ENCODE results near the gene LEKR1. TPM values are rescaled to one million over a fixed set of nuclear protein-coding genes. Genes with fewer than 3 reads are reported as not detected.

The LEKR1 gene
- total and polyA plus RNA-seq, 2 of the 13 experiments (the other 11 are each of a cell fraction or from before 2014, with no cell fraction given): 0.49 to 1.5 TPM

DNA sequence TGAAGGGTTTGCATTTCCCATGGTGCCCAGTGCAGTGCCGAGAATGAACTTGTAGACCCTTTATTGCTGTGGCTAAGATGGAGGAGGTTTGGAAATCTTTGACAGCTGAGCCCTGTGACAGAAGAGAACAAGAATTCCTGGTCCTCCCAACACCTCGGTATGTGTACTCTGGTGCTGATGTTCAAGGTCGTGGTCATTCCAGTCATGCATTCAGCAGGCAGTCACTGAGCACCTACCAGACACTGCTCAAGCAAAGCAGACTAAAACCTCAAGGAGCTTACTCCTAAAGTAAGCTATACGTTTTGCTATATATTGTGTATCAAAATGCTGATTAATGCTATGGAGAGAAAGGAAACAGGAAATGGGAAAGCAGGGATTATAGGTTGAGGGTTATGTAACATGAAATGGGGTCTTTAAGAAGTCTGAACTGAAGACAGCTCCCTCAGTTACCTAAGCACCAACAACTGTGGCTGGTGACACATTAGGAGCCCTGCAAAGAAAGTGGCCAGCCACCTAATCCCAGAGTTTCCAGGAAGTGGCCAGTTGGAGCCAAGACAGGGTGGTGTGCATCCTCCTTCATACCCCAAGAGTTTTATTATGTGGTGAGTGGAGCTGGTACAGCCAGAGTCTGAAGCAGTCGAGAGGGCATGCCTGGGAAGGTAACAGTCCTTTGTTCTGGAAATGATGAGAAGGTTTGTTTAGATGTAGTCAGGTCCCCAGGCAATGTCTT, 268.8 kb downstream of the LEKR1 start (continued):
- TF ChIP-seq, protein P1, sequence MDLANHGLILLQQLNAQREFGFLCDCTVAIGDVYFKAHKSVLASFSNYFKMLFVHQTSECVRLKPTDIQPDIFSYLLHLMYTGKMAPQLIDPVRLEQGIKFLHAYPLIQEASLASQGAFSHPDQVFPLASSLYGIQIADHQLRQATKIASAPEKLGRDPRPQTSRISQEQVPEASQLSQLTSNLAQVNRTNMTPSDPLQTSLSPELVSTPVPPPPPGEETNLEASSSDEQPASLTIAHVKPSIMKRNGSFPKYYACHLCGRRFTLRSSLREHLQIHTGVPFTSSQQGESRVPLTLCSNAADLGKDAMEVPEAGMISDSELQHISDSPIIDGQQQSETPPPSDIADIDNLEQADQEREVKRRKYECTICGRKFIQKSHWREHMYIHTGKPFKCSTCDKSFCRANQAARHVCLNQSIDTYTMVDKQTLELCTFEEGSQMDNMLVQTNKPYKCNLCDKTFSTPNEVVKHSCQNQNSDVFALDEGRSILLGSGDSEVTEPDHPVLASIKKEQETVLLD (CRISPR knock-in tag; IDR thresholded peaks at IDR 0.05; ENCODE audit: low read depth): no peak
- TF ChIP-seq ZNF460 (CRISPR knock-in tag; IDR thresholded peaks at IDR 0.05; ENCODE audit: borderline replicate concordance) (no peak), FOXK1 (CRISPR knock-in tag; IDR thresholded peaks at IDR 0.05; ENCODE audit: borderline replicate concordance, low read depth) (no peak), HNRNPL (IDR thresholded peaks at IDR 0.05; ENCODE audit: low read depth, low read length) (no peak), ZNF343 (CRISPR knock-in tag; IDR thresholded peaks at IDR 0.05) (no peak), ZSCAN25 (CRISPR knock-in tag; IDR thresholded peaks at IDR 0.05) (no peak), KAT2B (IDR thresholded peaks at IDR 0.05; ENCODE audit: borderline replicate concordance, low read depth, low read length) (no peak), SALL1 (CRISPR knock-in tag; IDR thresholded peaks at IDR 0.05) (peak; percentile 77), ZNF724P (CRISPR knock-in tag; IDR thresholded peaks at IDR 0.05; ENCODE audit: borderline replicate concordance) (no peak), BHLHE40 (IDR thresholded peaks at IDR 0.05; ENCODE audit: low read length) (0 out of 2 replicates have a peak, but pooled peaks have one; percentile 18), HMG20B (CRISPR knock-in tag; conservative IDR thresholded peaks at IDR 0.05) (no peak), FOXP1 (IDR thresholded peaks at IDR 0.05) (no peak), FOXP1 (CRISPR knock-in tag; IDR thresholded peaks at IDR 0.05) (no peak; the same call in 1 of the 2 replicates), BORCS8-MEF2B (CRISPR knock-in tag; IDR thresholded peaks at IDR 0.05) (no peak), KLF13 (CRISPR knock-in tag; IDR thresholded peaks at IDR 0.05) (no peak), ZNF746 (CRISPR knock-in tag; IDR thresholded peaks at IDR 0.05) (no peak), SP140L (CRISPR knock-in tag; IDR thresholded peaks at IDR 0.05; ENCODE audit: borderline replicate concordance) (no peak)
- TF ChIP-seq, protein P2, sequence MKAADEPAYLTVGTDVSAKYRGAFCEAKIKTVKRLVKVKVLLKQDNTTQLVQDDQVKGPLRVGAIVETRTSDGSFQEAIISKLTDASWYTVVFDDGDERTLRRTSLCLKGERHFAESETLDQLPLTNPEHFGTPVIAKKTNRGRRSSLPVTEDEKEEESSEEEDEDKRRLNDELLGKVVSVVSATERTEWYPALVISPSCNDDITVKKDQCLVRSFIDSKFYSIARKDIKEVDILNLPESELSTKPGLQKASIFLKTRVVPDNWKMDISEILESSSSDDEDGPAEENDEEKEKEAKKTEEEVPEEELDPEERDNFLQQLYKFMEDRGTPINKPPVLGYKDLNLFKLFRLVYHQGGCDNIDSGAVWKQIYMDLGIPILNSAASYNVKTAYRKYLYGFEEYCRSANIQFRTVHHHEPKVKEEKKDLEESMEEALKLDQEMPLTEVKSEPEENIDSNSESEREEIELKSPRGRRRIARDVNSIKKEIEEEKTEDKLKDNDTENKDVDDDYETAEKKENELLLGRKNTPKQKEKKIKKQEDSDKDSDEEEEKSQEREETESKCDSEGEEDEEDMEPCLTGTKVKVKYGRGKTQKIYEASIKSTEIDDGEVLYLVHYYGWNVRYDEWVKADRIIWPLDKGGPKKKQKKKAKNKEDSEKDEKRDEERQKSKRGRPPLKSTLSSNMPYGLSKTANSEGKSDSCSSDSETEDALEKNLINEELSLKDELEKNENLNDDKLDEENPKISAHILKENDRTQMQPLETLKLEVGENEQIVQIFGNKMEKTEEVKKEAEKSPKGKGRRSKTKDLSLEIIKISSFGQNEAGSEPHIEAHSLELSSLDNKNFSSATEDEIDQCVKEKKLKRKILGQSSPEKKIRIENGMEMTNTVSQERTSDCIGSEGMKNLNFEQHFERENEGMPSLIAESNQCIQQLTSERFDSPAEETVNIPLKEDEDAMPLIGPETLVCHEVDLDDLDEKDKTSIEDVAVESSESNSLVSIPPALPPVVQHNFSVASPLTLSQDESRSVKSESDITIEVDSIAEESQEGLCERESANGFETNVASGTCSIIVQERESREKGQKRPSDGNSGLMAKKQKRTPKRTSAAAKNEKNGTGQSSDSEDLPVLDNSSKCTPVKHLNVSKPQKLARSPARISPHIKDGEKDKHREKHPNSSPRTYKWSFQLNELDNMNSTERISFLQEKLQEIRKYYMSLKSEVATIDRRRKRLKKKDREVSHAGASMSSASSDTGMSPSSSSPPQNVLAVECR (CRISPR knock-in tag; IDR thresholded peaks at IDR 0.05; ENCODE audit: borderline replicate concordance): peak; percentile 38; the same call in 1 of the 2 replicates
- TF ChIP-seq, protein P3, sequence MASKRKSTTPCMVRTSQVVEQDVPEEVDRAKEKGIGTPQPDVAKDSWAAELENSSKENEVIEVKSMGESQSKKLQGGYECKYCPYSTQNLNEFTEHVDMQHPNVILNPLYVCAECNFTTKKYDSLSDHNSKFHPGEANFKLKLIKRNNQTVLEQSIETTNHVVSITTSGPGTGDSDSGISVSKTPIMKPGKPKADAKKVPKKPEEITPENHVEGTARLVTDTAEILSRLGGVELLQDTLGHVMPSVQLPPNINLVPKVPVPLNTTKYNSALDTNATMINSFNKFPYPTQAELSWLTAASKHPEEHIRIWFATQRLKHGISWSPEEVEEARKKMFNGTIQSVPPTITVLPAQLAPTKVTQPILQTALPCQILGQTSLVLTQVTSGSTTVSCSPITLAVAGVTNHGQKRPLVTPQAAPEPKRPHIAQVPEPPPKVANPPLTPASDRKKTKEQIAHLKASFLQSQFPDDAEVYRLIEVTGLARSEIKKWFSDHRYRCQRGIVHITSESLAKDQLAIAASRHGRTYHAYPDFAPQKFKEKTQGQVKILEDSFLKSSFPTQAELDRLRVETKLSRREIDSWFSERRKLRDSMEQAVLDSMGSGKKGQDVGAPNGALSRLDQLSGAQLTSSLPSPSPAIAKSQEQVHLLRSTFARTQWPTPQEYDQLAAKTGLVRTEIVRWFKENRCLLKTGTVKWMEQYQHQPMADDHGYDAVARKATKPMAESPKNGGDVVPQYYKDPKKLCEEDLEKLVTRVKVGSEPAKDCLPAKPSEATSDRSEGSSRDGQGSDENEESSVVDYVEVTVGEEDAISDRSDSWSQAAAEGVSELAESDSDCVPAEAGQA (IDR thresholded peaks at IDR 0.05; ENCODE audit: low read depth): no peak
- TF ChIP-seq, protein P3 (CRISPR knock-in tag; IDR thresholded peaks at IDR 0.05; ENCODE audit: borderline replicate concordance): no peak
